HG03064 (cell line): ENCODE measurements around the gene CDH4.

Experiments used
- ATAC-seq: cut with Tn5 transposase; IDR thresholded peaks from one replicate; pipeline ENCODE4 v1.9.1; 2021; ENCODE audit warnings: low read depth; ENCODE audit not compliant: unreplicated experiment

CDH4 gene

GRCh38 chr20:61902221-61902869, 650.3 kb downstream of the CDH4 start:
- no peak for ATAC-seq

GRCh38 chr20:61903575-61904340, 651.7 kb downstream of the CDH4 start:
- no peak for ATAC-seq

DNA sequence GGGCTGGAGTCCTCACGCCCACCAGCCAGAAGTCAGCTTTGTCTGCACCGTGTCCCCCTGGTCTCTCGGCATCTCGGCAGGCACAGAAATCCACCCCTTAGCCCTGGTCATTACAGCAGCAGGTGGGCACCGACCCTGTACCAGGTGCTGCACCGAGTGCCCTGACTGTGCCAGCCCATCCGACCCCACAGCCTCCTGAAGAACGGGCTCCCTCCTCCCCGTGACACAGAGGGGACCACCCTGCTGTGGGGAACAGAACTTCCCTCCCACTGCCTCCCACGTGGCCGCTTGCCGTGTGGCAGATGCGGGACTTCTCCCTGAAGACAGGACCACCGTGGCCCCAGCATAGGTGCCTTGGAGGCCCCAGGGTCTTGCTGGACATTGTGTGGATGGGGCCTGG, 652.4 kb downstream of the CDH4 start:
- no peak for ATAC-seq

- ATAC-seq: no peak
Observed at GRCh38 chr20:61905781-61906523, 653.9 kb downstream of the CDH4 start.

DNA sequence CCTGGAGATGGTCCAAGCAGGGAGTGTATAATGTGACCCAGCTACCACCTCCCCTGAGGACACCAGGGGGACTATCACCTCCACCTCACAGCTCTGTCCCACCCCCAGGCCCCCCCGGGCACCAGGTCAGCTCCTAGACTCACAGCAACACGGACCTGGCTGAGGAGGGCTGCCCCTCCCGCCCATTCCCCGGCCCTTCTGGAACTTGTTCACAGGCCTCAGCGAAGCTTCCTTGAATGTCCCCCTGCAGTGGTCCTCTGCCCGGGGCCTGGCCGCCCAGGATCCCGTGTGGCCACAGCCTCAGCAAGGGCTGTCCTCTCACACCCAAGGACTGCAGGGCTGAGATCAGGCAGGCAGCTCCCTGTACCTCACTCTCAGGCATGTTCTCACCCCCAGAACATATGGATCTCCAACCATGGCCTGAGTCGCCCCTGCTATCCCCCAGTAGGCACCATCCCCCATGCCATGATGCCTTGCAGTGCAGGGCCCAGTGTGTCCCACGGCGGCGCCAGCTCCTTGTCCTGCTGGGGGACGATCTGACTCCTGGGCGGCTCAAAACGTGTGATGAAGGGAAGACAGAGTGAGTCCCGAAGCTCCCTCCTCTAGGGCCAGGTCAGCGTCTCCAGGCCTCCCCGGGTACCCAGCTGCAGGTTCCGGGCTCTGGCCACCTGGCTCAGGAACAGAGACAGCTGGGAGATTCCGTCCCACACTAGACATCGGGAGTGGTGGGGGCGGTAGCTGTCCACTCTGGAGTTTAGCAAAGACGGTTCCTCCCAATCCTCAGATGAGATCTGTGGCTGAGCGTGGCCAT, 655.2 kb downstream of the CDH4 start:
- ATAC-seq: no peak

GRCh38 chr20:61908057-61909026, 656.3 kb downstream of the CDH4 start:
- no peak for ATAC-seq

GRCh38 chr20:61909028-61909427, 657.0 kb downstream of the CDH4 start:
- ATAC-seq: no peak

- no peak for ATAC-seq
Observed at GRCh38 chr20:61909821-61910220, 657.8 kb downstream of the CDH4 start.

GRCh38 chr20:61911824-61912223, 659.8 kb downstream of the CDH4 start:
- ATAC-seq: no peak

- ATAC-seq: no peak
Observed at GRCh38 chr20:61912665-61913422, 660.8 kb downstream of the CDH4 start.

DNA sequence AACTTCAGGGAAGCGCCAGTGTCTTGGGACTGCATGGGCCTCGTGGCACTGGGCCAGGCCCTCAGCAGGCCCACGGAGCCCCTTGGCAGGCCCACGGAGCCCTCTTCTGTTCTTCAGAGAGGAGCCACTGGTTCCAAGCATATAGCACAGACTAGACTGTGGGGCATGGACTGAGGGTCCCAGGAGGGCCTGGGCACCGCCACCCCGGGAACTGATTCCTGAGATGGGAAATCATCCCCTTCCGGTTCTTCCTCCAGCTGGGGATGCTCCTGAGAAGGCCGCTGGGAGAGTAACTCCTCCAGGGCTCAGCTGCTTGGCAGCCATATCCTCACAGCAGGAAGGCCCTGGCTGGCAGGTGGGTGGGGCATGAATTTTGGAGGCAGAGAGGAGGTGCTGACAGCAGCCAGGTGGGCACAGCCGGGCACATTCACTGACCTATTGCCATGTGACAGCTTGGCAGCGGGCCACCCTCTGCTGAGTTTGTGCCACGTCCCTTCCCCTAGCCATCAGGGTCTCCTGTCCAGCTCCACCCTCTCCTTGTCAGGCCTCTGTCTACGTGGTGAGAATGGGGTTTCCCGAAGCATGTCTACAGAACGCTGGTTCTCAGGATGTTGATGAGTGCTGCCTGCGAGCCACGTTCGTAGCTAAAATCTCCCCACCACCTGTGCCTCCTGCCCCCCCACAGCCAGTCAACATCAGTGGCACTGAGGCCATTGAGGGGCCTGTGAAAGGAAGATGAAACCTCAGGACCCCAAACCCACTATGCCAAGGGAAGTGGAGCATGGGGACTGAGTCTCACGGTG, 661.6 kb downstream of the CDH4 start:
- ATAC-seq: no peak

DNA sequence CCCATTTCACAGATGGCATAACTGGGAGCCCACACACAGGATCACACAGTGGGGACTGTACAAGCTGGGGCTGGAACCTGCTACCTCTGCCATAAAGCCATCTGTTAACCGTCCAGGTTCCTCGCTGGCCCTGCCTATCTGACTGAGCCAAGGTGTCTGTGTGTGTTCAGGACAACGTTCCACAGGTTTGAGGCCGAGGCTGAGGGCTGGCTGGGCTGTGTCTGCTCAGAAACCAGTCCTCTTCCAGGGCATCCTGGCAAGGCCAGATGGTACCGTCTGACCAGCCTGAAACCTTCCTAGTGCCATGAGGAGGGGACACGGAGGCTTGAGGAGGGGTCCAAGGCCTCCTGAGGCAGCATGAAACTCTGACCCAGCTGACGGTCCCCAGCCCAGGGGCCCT, 663.0 kb downstream of the CDH4 start:
- no peak for ATAC-seq

GRCh38 chr20:61916318-61916891, 664.3 kb downstream of the CDH4 start:
- no peak for ATAC-seq

GRCh38 chr20:61917474-61918145, 665.5 kb downstream of the CDH4 start:
- no peak for ATAC-seq

GRCh38 chr20:61918548-61918947, 666.5 kb downstream of the CDH4 start:
- no peak for ATAC-seq

DNA sequence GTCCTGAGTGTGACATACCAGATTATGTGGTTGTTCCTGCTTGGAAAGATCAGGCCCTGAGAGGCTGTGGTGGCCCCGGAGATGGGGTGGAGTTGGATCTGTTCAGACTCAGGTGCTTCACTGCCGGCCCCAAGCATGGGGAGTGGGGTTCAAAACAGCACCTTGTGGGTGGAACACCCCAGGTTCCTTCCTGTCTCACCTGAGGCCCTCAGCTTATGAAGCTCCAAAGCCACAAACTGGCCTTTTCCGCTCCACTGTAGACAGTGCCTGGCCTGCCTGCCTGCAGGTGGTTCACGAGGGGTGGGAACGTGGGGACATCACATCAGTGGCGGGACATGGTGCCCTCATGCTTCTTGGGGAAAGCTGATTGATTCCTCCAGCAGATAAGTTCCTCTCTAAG, 667.2 kb downstream of the CDH4 start:
- ATAC-seq: no peak

- ATAC-seq: no peak
Observed at GRCh38 chr20:61919675-61920365, 667.8 kb downstream of the CDH4 start.
